GM19025 (cell line): Measurements from ENCODE around the gene DDN.

Experiments
- ATAC-seq: cut with Tn5 transposase; IDR thresholded peaks from one replicate; pipeline ENCODE4 v1.9.1; 2021; ENCODE audit warnings: mild to moderate bottlenecking, low read depth, moderate library complexity; ENCODE audit not compliant: unreplicated experiment

The DDN gene

GRCh38 chr12:49015196-49015595 is 16.0 kb upstream of the DDN start:
- ATAC-seq = no peak

- ATAC-seq = no peak
These were observed 15.4 kb upstream of the DDN start for GRCh38 chr12:49014547-49014946.

GRCh38 chr12:49013428-49013827 is 14.3 kb upstream of the DDN start:
- ATAC-seq = no peak

GRCh38 chr12:49012739-49013138 is 13.6 kb upstream of the DDN start:
- no peak for ATAC-seq

- ATAC-seq = no peak
These were observed 11.0 kb upstream of the DDN start for GRCh38 chr12:49010092-49010668.

- no peak for ATAC-seq
These were observed 9.8 kb upstream of the DDN start for GRCh38 chr12:49008943-49009342.

GRCh38 chr12:49000346-49000745 is 1.2 kb upstream of the DDN start:
- no peak for ATAC-seq

GRCh38 chr12:48998497-48999353 is 450 bp downstream of the DDN start:
- no peak for ATAC-seq

- no peak for ATAC-seq
These were observed 1.3 kb downstream of the DDN start for GRCh38 chr12:48997719-48998496.

- no peak for ATAC-seq
These were observed 2.1 kb downstream of the DDN start for GRCh38 chr12:48996794-48997718.

- no peak for ATAC-seq
These were observed 3.9 kb downstream of the DDN start for GRCh38 chr12:48995086-48995879.

GRCh38 chr12:48994224-48995085 is 4.7 kb downstream of the DDN start:
- no peak for ATAC-seq

GRCh38 chr12:48993787-48994186 is 5.4 kb downstream of the DDN start:
- ATAC-seq = no peak

- no peak for ATAC-seq
These were observed 7.7 kb downstream of the DDN start for GRCh38 chr12:48991247-48992050.

- ATAC-seq = no peak
These were observed 8.6 kb downstream of the DDN start for GRCh38 chr12:48990552-48990951.

GRCh38 chr12:48988030-48988649 is 11.0 kb downstream of the DDN start:
- no peak for ATAC-seq

- no peak for ATAC-seq
These were observed 12.4 kb downstream of the DDN start for GRCh38 chr12:48986720-48987291.
